ENCODE measurements around the gene TLE5.

TLE5 gene, protein sequence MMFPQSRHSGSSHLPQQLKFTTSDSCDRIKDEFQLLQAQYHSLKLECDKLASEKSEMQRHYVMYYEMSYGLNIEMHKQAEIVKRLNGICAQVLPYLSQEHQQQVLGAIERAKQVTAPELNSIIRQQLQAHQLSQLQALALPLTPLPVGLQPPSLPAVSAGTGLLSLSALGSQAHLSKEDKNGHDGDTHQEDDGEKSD

GRCh38 chr19:3062165-3063105, at the start of gene TLE5:
Gene TLE5 (minus strand): TSS chr19:3062495. CDS start chr19:3062200, 295 bp downstream.
- DNase-seq (ENCODE audit: low read depth, low spot score) = peak; percentile 33

DNA sequence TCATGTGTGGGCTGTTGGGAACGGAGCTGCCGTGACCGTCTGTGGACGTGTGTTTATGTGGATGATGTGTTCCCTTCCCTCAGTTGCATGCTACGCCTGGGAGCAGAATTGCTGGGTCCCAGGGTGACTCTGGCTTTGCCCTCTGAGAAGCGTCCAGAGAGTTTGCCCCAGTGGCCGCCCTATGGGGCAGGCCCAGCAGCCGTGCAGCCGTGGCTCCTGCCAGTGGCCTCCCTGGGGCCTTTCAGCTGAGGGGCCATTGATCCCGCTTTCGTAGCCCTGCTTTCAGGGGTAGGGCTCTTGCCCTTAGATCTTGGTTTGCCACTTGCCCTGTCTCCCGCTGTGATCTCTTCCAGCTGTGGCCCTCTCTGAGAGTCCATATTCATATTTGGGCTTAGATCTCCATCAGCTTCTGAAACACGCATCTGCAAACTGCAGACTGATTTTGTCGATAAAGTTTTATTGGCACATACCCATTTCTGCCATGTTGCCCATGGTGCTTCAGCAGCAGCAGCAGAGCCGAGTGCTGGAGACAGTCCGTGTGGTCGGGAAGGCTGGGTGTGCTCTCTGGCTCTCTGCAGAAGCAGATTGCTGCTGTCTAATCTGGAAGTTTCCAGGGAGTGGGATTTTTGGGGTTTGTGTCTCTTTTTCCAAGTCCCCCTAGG, 49.4 kb upstream of the TLE5 start:
- DNase-seq (ENCODE audit: low read depth, low spot score) = no peak

DNA sequence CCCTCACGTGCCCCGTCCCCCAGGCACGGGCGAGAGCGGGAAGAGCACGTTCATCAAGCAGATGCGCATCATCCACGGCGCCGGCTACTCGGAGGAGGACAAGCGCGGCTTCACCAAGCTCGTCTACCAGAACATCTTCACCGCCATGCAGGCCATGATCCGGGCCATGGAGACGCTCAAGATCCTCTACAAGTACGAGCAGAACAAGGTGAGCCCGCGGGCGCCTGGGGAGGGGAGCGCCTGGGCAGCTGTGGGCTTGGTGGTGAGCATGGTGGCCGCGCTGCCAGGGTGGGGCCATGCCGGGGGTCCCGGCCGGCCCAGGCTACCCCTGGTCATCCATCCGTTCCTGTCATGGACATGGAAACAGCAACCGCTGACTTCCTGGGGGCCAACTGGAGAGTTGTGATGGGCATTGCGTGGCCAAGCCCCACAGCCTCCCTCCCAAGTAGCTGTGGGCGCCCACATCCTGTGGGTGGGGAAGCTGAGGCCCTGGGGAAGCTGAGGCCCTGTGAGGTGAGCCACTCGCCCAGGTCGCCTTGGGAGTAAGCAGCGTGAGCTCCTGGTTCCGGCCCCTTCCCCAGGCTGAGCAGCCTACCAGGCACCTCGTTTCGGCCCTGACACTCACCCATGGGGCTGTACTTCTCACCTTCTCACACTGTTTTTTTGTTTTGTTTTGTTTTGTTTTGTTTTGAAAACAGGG, 48.0 kb upstream of the TLE5 start:
- no peak for DNase-seq (ENCODE audit: low read depth, low spot score)

- no peak for DNase-seq (ENCODE audit: low read depth, low spot score)
Measured at GRCh38 chr19:3109491-3109890, 47.2 kb upstream of the TLE5 start.

- peak; percentile 45 for DNase-seq (ENCODE audit: low read depth, low spot score)
Measured at GRCh38 chr19:3108775-3109174, 46.5 kb upstream of the TLE5 start.

- DNase-seq (ENCODE audit: low read depth, low spot score) = no peak
Measured at GRCh38 chr19:3107658-3108057, 45.4 kb upstream of the TLE5 start.

- no peak for DNase-seq (ENCODE audit: low read depth, low spot score)
Measured at GRCh38 chr19:3106509-3107141, 44.3 kb upstream of the TLE5 start.

- DNase-seq (ENCODE audit: low read depth, low spot score) = no peak
Measured at GRCh38 chr19:3105641-3106508, 43.6 kb upstream of the TLE5 start.

DNA sequence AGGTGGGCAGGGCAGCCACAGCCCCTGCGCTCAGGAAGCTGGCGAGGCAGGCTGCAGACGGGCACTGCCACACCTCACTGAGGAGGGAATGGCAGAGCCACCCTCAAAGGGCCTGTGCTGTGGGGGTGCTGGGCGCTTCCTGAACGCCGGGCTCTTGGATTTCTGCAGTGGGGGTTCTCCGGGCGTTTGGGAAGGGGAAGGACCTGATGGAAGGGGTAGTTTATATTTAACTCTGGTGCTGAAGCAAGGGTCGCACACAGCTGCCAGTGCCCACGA, 42.4 kb upstream of the TLE5 start:
- no peak for DNase-seq (ENCODE audit: low read depth, low spot score)

DNA sequence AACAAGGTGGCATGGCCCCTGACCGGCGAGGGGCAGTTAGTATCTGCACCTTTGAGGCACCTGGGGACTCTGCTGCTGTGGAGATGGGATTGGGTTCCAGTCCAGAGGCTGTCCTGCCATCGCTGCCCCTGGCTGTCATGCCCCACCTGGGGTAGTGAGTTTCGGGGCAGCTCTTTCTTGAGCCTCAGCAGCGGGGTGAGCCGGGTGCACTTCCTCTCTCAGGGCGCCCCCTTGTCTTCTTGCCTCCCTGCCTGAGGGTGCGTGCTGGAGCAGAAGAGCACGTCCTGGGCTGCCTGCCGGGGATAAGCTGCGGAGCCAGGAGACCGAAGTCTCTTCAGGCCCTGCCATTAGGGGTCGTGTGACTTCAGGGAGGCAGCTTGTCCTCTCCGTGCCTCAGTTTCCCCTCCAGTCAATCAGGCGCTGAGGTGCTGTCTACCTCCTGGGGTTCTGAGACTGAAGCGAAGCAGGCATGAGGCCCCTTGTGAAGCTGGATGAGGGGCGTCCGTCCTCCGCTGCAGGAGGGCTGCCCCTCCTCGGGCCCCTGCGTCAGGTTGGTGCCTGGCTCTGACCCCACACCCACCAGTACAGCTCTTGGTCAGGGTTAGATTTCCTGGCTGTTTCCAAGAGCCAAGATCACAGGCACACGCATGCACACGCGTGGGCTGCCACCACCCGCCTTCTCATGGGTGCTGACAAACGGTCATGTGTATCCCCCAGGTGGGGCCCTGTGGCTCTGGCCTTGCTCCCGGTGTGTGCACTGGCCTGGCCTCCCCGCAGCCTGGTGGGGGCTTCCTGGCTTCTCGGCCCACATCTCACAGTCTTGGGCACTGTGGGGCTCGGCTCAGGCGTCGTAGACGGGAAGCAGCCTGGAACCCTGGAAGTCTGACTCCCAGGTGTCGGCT, 40.2 kb upstream of the TLE5 start:
- DNase-seq (ENCODE audit: low read depth, low spot score) = no peak

- DNase-seq (ENCODE audit: low read depth, low spot score) = no peak
Measured at GRCh38 chr19:3100747-3101730, 38.7 kb upstream of the TLE5 start.

DNA sequence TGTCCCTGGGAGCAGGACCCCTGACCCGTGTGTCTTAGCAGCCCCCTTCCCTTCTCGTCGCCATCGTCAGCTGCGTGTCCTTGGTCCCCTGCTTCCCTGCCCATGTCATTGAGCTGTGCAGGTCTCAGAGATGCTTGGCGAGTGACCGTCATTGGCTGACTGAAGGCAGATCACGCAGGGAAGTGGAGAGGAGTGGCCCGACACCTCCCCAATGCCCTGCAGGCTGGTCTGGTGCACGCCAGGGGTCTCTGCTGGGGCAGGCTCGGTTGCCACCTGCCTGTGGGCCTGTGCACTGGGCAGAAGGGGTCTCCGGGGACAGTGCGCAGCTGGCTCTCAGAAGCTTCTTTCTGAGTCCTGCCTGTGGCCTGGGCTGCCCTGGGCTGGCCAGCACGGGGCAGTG, 38.0 kb upstream of the TLE5 start:
- DNase-seq (ENCODE audit: low read depth, low spot score) = no peak

GRCh38 chr19:3099347-3100145, 37.3 kb upstream of the TLE5 start:
- DNase-seq (ENCODE audit: low read depth, low spot score) = no peak

GRCh38 chr19:3098515-3099346, 36.4 kb upstream of the TLE5 start:
- no peak for DNase-seq (ENCODE audit: low read depth, low spot score)

DNA sequence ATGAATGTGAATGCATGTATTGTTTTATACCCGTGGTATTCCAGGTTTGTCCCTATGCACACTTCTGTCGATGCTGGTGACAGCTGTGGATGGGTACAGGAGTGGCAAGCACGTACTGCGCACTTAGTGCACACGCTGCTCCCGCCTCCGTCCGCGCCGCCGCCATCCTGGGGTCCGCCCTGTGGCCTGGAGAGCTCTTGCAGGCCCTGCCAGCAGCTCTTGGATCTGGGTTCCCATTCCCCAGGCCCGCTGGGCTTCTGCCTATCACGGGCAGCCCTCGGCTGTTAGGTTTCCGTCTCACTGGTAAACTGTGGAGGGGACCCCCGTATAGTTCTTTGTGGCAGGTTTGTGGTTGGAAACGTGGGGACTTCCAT, 35.8 kb upstream of the TLE5 start:
- DNase-seq (ENCODE audit: low read depth, low spot score) = no peak

DNA sequence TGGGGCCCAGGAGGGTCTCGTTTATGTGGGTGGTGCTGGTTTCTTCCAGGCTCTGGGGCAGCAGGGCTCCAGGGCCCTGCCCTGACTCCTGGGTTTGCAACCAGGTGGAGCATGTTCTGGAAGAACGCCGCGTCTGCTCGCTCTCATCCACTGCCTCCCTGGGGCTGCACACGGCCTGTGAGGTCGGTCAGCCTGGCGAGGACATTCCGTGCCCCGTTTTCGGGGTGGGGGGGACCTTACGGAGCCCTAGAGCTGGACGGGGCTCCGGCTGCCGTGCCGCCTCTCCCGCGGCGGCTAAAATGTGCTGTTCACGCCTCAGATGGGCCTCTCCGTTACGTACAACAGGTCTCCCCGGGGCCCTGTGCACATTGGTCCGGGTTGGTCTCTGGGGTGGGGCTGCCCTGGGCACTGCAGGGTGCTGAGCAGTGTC, 35.2 kb upstream of the TLE5 start:
- DNase-seq (ENCODE audit: low read depth, low spot score) = no peak

DNA sequence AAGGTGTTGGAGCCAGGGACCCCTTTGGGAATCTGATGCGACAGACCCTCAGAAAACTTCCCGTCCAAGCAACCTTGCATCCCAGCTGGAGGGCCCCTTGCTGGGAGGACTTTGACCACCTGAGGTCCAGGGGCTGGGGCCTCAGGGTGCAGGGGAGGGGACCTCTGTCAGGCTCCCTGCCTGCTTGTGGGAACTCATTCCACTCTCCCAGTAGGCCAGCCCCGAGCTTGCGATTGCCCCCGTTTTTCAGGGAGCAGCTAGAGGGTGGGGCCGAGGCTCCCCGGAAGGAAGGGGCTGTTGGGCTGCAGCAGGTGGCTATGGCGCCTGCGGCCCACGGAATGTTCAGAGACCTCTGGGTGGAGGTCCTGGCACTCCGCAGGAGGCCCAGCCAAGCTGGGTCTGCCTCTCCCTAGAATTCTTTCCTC, 34.6 kb upstream of the TLE5 start:
- no peak for DNase-seq (ENCODE audit: low read depth, low spot score)

Data from activated naive CD8-positive, alpha-beta T cell treated with anti-CD3 and anti-CD28 coated beads, Interleukin-2, amount 50 U/mL, for 16 hours (primary cell).